Neural cell (in vitro differentiated cells): ENCODE results near the gene CDC45. TPM values are rescaled to one million over a fixed set of nuclear protein-coding genes. Genes with fewer than 3 reads are reported as not detected.

Experiments used
- H2AFZ ChIP-seq: fragments of 200-600, 300-800 bp; sonication (generic), shearing (Covaris generic); 2 replicates; pipeline ENCODE4 v1.6.0; 2014; ENCODE audit warnings: low read depth, mild to moderate bottlenecking, antibody characterized with exemption, low read length, moderate library complexity
- H3F3A ChIP-seq: fragments of 200-600 bp; shearing (Covaris generic); 2 replicates; pipeline ENCODE4 v1.6.1; 2016; ENCODE audit warnings: mild to moderate bottlenecking, moderate library complexity, mixed read lengths, antibody characterized with exemption, low read length; ENCODE audit not compliant: insufficient read depth, poor library complexity, severe bottlenecking
- H3K27ac ChIP-seq: fragments of 200-600, 300-800 bp; sonication (generic), shearing (Covaris generic); 2 replicates; pipeline ENCODE4 v1.5.1; 2014; ENCODE audit warnings: mild to moderate bottlenecking, low read length, moderate library complexity
- H3K27me3 ChIP-seq: fragments of 300-800, 200-600 bp; sonication (generic), shearing (Covaris generic); 2 replicates; pipeline ENCODE4 v1.6.0; 2014; ENCODE audit warnings: mild to moderate bottlenecking, low read depth, low read length, moderate library complexity; ENCODE audit not compliant: insufficient read depth
- H3K36me3 ChIP-seq: fragments of 300-800, 200-600 bp; sonication (generic), shearing (Covaris generic); 2 replicates; pipeline ENCODE4 v1.5.1; 2014; ENCODE audit warnings: mild to moderate bottlenecking, antibody characterized with exemption, low read length, moderate library complexity; ENCODE audit not compliant: insufficient read depth
- H3K4me2 ChIP-seq: fragments of 300-800, 200-600 bp; sonication (generic), shearing (Covaris generic); 2 replicates; pipeline ENCODE4 v1.6.0; 2014; ENCODE audit warnings: mild to moderate bottlenecking, low read length
- H3K4me3 ChIP-seq: fragments of 300-800, 200-600 bp; sonication (generic), shearing (Covaris generic); 2 replicates; pipeline ENCODE4 v1.5.1; 2014; ENCODE audit warnings: mild to moderate bottlenecking, low read length, moderate library complexity
- H3K79me2 ChIP-seq: fragments of 200-600 bp; shearing (Covaris generic); replicated peaks from 2 replicates; pipeline ENCODE4 v1.6.0; 2014; ENCODE audit warnings: mild to moderate bottlenecking, low read length, moderate library complexity; ENCODE audit not compliant: insufficient read depth
- H3K9ac ChIP-seq: fragments of 300-800, 200-600 bp; sonication (generic), shearing (Covaris generic); 2 replicates; pipeline ENCODE4 v1.6.1; 2016; ENCODE audit warnings: mild to moderate bottlenecking, low read length, mixed read lengths
- H3K9me2 ChIP-seq: fragments of 200-600 bp; shearing (Covaris generic); 2 replicates; pipeline ENCODE4 v1.6.1; 2016; ENCODE audit warnings: mild to moderate bottlenecking, low read length, mixed read lengths; ENCODE audit not compliant: insufficient read depth
- H3K9me3 ChIP-seq: fragments of 200-600, 300-800 bp; sonication (generic), shearing (Covaris generic); 2 replicates; pipeline ENCODE4 v1.6.1; 2016; ENCODE audit warnings: mild to moderate bottlenecking, mixed run types, low read length, moderate library complexity, mixed read lengths
- H4K20me1 ChIP-seq: fragments of 200-600 bp; shearing (Covaris generic); 2 replicates; pipeline ENCODE4 v1.6.1; 2016; ENCODE audit warnings: mild to moderate bottlenecking, mixed run types; ENCODE audit not compliant: insufficient read depth
- CTCF ChIP-seq: fragments of 450-650 bp; IDR thresholded peaks from 2 replicates; pipeline ENCODE4 v1.5.1; 2014; ENCODE audit warnings: antibody characterized with exemption, mild to moderate bottlenecking, moderate library complexity; ENCODE audit not compliant: poor library complexity, severe bottlenecking
- EP300 ChIP-seq: fragments of 450-650 bp; conservative IDR thresholded peaks from 2 replicates; pipeline ENCODE4 v1.6.1; 2014; ENCODE audit warnings: antibody characterized with exemption, mild to moderate bottlenecking, moderate library complexity; ENCODE audit not compliant: poor library complexity, severe bottlenecking
- EZH2 ChIP-seq: fragments of 200-600, 300-800 bp; shearing (Covaris generic), sonication (generic); IDR thresholded peaks from 2 replicates; pipeline ENCODE4 v1.6.1; 2014; ENCODE audit warnings: antibody characterized with exemption, low read length, borderline replicate concordance, mild to moderate bottlenecking; ENCODE audit not compliant: insufficient read depth, poor library complexity, severe bottlenecking
- MXI1 ChIP-seq: fragments of 450-650 bp; conservative IDR thresholded peaks from 2 replicates; pipeline ENCODE4 v1.6.1; 2014; ENCODE audit warnings: antibody characterized with exemption, mild to moderate bottlenecking; ENCODE audit not compliant: poor library complexity, severe bottlenecking
- POLR2AphosphoS5 ChIP-seq: IDR thresholded peaks from 2 replicates; pipeline ENCODE4 v1.6.1; 2012
- RAD21 ChIP-seq: fragments of 450-650 bp; conservative IDR thresholded peaks from 2 replicates; pipeline ENCODE4 v1.6.1; 2014; ENCODE audit warnings: antibody characterized with exemption, mild to moderate bottlenecking, moderate library complexity
- REST ChIP-seq: IDR thresholded peaks from 2 replicates; pipeline ENCODE4 v1.6.1; 2012; ENCODE audit warnings: borderline replicate concordance
- SMC3 ChIP-seq: fragments of 450-650 bp; conservative IDR thresholded peaks from 2 replicates; pipeline ENCODE4 v1.6.1; 2014; ENCODE audit warnings: antibody characterized with exemption, mild to moderate bottlenecking, moderate library complexity; ENCODE audit not compliant: poor library complexity
- TAF1 ChIP-seq: IDR thresholded peaks from 2 replicates; pipeline ENCODE4 v1.6.1; 2012; ENCODE audit warnings: low read depth
- polyA plus RNA-seq: library from polyadenylated mRNA; depleted of rRNA; stranded (reverse); fragments of >200 nt; gene quantifications from 2 replicates; pipeline ENCODE4 v1.2.3, GENCODE V29; 2014

CDC45 gene
- polyA plus RNA-seq, 1 donor from 2014 or later: 3.2 TPM

- H3K9ac ChIP-seq: no peak overlapping the region
- H4K20me1 ChIP-seq: no peaks in the 10 kb centered on the region
- TF ChIP-seq SMC3 (peak; percentile 20), REST (no peak)
- no peak overlapping the region for H3K27ac ChIP-seq
- H3K79me2 ChIP-seq: no peaks in the 10 kb centered on the region
- no peaks in the 10 kb centered on the region for H3K9me3 ChIP-seq
- H3K36me3 ChIP-seq: no peaks in the 10 kb centered on the region
- H3F3A ChIP-seq: no peaks in the 10 kb centered on the region
- no peak overlapping the region for H3K4me2 ChIP-seq
- no peaks in the 10 kb centered on the region for H3K9me2 ChIP-seq
- no peaks in the 10 kb centered on the region for H3K27me3 ChIP-seq
- H3K4me3 ChIP-seq: no peak overlapping the region
- H2AFZ ChIP-seq: no peak overlapping the region
Measured at GRCh38 chr22:19495562-19496323, 16.0 kb downstream of the CDC45 start.

- H3F3A ChIP-seq: no peaks in the 10 kb centered on the region
- H3K9ac ChIP-seq: no peak overlapping the region
- no peak overlapping the region for H3K4me3 ChIP-seq
- H3K9me3 ChIP-seq: no peaks in the 10 kb centered on the region
- H4K20me1 ChIP-seq: no peaks in the 10 kb centered on the region
- no peak overlapping the region for H3K27ac ChIP-seq
- H3K9me2 ChIP-seq: no peaks in the 10 kb centered on the region
- TF ChIP-seq POLR2AphosphoS5 (no peak), SMC3 (no peak), RAD21 (no peak), TAF1 (no peak), EZH2 (no peak), EP300 (no peak), MXI1 (no peak)
- H3K36me3 ChIP-seq: no peaks in the 10 kb centered on the region
- no peak overlapping the region for H2AFZ ChIP-seq
- H3K4me2 ChIP-seq: no peak overlapping the region
- no peaks in the 10 kb centered on the region for H3K79me2 ChIP-seq
- no peaks in the 10 kb centered on the region for H3K27me3 ChIP-seq
Measured at GRCh38 chr22:19496324-19496630, 16.6 kb downstream of the CDC45 start.

GRCh38 chr22:19497245-19497644 is 17.5 kb downstream of the CDC45 start:
- Histone ChIP-seq H3K4me2 (no peak overlapping the region), H4K20me1 (no peaks in the 10 kb centered on the region), H3F3A (no peaks in the 10 kb centered on the region), H3K4me3 (no peak overlapping the region), H3K9me3 (no peaks in the 10 kb centered on the region), H3K79me2 (no peaks in the 10 kb centered on the region), H3K9ac (no peak overlapping the region), H2AFZ (no peak overlapping the region), H3K27me3 (no peaks in the 10 kb centered on the region), H3K36me3 (no peaks in the 10 kb centered on the region), H3K9me2 (no peaks in the 10 kb centered on the region), H3K27ac (no peak overlapping the region)
- TF ChIP-seq EP300 (no peak), RAD21 (no peak), POLR2AphosphoS5 (no peak), EZH2 (no peak), SMC3 (no peak), CTCF (no peak), TAF1 (no peak), MXI1 (no peak), REST (no peak)
